LNCAP (cell line): ENCODE measurements around the gene TNIK.

Experiments
- TF ChIP-seq, protein P1 (sequence below): fragments of 450-650 bp; IDR thresholded peaks from 2 replicates; pipeline ENCODE4 v1.5.1; 2017; ENCODE audit warnings: mild to moderate bottlenecking

TNIK gene

DNA sequence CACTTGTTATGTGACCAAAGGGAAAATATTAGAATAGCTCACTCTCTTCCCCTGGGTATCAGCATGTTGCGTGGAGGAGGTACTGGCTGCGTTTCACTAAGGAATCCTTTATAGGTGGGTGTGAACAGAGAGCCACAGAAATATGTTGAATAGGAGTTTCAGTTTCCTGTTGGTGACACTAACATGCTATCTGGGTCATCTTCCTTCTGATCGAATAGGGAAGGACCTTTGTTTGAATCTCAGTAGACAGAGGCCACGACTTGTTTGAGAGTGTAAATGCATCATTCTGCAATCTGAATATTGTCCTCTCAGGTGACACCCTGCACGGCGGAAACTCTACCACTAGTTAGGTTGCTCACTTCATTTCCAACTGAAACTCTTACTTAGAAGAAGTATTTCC lies 275.8 kb downstream of the TNIK start:
- TF ChIP-seq, protein P1, sequence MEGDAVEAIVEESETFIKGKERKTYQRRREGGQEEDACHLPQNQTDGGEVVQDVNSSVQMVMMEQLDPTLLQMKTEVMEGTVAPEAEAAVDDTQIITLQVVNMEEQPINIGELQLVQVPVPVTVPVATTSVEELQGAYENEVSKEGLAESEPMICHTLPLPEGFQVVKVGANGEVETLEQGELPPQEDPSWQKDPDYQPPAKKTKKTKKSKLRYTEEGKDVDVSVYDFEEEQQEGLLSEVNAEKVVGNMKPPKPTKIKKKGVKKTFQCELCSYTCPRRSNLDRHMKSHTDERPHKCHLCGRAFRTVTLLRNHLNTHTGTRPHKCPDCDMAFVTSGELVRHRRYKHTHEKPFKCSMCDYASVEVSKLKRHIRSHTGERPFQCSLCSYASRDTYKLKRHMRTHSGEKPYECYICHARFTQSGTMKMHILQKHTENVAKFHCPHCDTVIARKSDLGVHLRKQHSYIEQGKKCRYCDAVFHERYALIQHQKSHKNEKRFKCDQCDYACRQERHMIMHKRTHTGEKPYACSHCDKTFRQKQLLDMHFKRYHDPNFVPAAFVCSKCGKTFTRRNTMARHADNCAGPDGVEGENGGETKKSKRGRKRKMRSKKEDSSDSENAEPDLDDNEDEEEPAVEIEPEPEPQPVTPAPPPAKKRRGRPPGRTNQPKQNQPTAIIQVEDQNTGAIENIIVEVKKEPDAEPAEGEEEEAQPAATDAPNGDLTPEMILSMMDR, result no peak

DNA sequence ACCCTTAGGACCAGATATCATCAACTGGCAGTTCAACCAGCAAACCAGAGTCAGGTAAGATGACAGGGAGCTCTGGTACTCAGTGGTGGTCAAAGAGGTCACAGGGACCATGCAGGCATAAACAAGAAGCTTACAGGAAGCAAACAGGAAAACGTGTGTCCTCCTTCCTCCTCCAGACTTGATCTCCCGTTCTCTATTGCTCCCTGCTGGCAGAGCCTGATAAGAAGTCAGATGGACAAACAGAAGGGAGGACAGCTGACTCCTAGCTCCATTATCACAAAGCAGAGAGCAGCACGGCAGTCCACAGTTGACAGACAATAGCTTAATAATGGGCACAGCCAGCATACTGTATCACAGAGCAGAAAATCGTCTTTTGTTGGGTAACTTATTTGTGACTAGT lies 277.2 kb downstream of the TNIK start:
- TF ChIP-seq, protein P1, result peak; percentile 28; the same call in 1 of the 2 replicates

DNA sequence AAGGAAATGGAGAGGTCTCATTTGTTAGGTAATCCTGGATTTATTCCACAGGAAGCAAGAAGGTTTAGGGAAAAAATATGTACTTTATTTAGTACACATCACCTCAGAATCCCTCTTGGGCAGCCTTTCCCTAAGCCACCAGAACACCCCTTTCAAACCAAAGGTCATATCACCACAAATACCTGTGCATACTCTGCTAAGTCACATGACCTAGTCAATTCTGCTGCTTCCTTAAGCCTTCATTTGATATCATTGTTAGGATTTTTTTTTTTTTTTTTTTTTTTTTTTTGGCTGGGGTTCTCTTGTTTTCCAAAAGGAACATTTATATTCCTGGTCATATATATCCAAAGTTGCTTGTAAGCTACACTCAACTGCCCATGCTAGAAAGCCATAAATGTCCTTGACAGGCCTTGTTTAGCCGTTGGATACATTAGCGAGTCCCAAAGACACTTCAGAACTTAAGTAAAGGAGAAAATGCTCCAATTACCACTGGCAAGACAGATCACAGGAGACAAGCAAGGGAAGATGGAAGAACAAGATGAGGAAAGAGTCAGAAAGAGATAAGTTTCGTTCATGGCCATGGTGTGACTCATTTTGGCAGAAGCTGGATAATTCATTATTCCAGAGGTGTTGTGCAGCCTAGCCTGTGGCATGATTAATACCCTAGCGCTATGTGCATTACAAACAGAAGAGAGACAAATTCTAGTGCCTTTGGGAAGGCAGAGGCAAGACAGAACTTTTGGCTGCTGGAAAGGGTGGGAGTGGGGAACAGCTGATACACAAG lies 278.1 kb downstream of the TNIK start:
- TF ChIP-seq, protein P1, result no peak

DNA sequence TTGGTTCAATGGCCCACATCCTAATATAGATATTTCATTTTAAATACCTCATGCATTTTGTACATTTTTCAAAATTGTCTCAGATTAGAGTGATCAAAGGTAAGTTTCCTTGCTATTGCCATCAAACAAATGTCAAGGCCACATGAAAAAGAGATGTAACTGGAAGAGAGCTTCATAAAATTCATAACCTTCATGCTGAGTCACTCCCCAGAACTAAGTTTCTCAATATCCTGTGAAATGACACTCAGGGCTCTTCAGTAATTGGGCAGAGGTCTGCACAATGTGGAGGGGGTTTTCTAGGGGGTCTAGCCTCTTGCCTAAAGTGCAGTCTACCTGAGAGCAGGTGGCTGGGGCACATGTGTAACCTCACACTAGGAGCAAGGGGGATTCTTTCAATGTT lies 281.5 kb downstream of the TNIK start:
- TF ChIP-seq, protein P1, result no peak

DNA sequence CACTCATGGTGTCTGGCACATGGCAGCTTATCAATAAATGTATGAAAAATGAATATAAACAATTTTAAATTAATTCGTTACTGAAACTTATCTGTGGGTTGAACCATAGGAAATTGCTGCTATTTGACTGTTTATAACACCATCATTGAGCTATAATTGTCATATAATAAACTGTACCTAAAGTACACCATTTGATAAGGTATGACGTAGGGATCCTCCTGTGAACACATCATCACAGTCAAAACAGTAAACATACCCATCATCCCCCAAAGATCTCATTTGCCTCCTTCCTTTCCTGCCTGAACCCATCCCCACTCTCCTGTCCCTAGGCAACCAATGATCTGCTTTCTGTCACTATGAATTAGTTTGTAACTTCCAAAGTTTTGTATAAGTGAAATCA lies 282.7 kb downstream of the TNIK start:
- TF ChIP-seq, protein P1, result no peak

DNA sequence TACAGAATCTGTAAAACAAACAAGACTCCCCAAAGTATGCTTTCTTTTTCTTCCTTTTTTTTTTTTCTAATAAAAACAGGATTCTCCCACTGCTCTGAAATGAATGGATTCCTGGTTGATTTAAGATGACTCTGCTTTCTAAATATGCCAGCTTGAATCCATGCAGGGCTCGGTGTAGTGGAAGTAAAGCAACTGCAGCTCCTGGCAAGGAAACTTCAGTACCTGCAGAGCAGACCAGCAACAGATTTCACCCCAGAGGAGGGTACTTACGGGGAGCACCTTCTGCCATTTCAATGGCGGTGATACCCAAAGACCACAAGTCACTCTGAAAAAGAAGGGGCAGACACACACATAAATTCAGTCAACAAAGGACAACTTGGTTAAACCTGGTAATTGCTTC lies 283.1 kb downstream of the TNIK start:
- TF ChIP-seq, protein P1, result no peak

DNA sequence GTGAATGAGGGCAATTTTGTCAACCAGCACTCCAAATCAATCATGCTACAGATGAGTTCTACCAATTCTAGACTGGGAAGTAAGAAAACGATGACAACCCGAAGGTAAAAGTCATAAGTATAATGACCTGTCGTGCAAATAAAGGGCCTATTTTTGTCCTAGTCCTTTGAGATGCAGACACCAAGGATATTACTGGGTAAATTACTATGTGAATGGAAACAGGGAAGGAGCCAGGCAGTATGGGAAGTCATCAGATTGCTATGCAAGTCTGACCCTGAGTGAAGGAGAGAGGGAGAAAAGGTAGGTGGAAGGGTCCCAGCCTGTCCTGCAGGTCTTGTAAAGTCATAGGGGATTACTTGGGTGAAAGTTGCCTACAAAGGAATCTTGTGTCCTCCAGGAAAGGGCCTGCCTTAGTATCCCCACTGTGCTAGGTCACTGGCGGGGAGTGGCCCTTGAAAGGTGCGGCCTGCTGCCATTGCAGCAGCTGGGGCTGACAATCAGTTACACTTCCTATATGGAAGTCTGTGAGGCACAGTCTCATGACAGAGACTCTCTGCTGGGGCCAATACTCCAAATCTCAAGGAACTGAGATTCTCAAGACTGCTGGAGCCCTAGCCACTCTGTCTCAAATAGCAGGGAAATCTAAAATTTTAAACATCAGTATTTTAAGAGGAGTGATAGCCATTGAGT lies 283.8 kb downstream of the TNIK start:
- TF ChIP-seq, protein P1, result no peak
